GM23248 (cell line): ENCODE data around the gene PPBP.

Source experiments
- EZH2 ChIP-seq: fragments of 200-600 bp; sonication (generic); IDR thresholded peaks from 2 replicates; pipeline ENCODE4 v1.6.1; 2018; ENCODE audit warnings: antibody characterized with exemption, mild to moderate bottlenecking; ENCODE audit not compliant: insufficient read depth, poor library complexity, severe bottlenecking
- EZH2phosphoT487 ChIP-seq: fragments of 200-600 bp; sonication (generic); IDR thresholded peaks from 2 replicates; pipeline ENCODE4 v1.6.1; 2018; ENCODE audit warnings: antibody characterized with exemption, moderate library complexity, mild to moderate bottlenecking, low read depth; ENCODE audit not compliant: insufficient read depth

GRCh38 chr4:73984736-73985527 is 3.1 kb downstream of the PPBP start:
- TF ChIP-seq EZH2 (no peak), EZH2phosphoT487 (no peak)
